Spleen (tissue), 7 donors: ENCODE data around the gene FILIP1L.

Experiments
- CTCF ChIP-seq, 11 experiments: fragments of 200-600 bp in 7 of 11; fragments of 450-650 bp in 4 of 11; sonication (generic) in 4 of 11; IDR thresholded peaks in 8 of 11; conservative IDR thresholded peaks in 3 of 11; 1 replicate in 7 of 11; 2 replicates in 4 of 11; pipeline versions ENCODE4 v1.4.0 to v1.8.0; 2016 to 2021; ENCODE audit warnings: antibody characterized with exemption in 11 of 11, inconsistent platforms in 4 of 11, mild to moderate bottlenecking in 1 of 11
- POLR2A ChIP-seq, 3 donors: fragments of 450-650 bp; IDR thresholded peaks; one replicate each; pipeline ENCODE4 v1.5.1; 2017; ENCODE audit warnings: antibody characterized with exemption in 3 of 3, mild to moderate bottlenecking in 1 of 3
- POLR2AphosphoS5 ChIP-seq, 3 donors: sonication (generic); formaldehyde crosslinking; IDR thresholded peaks; one replicate each; pipeline ENCODE4 v1.5.1; 2017; ENCODE audit warnings: antibody characterized with exemption in 3 of 3
- donor health status: DM: no; HTN: no; CAD: no; lungs with moderate emphysema.
- donor health status: DM: no; HTN: no; CAD: no.
- donor health status: DM: no; HTN: no; CAD: no.

GRCh38 chr3:99864289-99864688 is 250.0 kb downstream of the FILIP1L start:
- no peak for TF ChIP-seq POLR2AphosphoS5 (IDR thresholded peaks at IDR 0.05)
- TF ChIP-seq CTCF (IDR thresholded peaks at IDR 0.05 in 8 of 11, conservative IDR thresholded peaks at IDR 0.05 in 3 of 11), result no peak
- no peak for TF ChIP-seq POLR2A (IDR thresholded peaks at IDR 0.05)
